Measurements from ENCODE around the gene XKRX.

The XKRX gene

DNA sequence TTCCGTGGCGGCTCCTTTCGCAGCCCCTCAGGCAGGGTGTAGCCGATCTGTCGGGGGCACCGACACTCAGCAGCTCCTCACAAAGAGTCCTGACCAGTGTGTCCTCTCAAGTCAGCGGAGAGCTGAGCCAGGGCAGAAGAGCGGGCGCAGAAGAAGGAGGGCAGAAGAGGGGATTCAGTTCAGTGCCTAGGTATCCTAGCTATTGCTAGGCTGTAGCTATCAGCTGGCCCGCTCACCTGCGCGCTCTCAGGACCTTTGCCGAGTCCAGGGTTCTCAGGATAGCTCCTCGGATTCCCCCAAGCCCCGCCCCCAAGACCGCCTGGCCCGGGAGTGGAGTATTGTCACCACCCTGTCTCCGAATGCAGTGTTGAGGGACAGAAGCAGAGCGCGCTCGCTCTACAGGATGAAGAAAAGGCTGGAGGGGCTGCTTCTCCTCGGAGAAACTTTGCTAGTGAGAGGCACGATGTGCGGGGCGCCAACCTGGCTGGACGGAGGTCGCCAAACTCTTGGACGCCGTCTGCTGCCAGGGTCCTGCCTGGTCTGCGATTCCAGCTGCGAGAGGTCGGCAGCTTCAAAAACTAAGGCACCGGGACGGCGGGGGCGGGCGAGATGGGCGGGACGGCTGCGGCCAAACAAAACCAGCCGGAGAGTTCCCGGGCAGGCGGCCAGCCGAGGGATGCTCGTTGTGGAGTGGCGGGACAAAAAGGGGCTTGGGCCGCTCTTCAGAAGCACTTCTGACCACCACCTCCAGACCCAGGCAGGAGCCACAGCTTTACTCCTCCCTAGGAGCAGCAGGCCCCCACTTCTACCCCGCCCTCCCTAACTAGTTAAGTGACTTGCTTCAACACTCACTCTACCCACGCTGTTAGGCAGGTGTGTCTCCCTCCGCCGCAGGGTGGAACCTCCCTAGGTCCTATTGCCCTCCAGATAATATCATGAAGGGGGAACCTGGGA lies at the start of gene XKRX:
XKRX (minus strand) TSS at position 258 of the 954 bp plus-strand sequence. CDS start 613 bp downstream, outside the sequence.
- peak; percentile 73 to 88 for ATAC-seq

DNA sequence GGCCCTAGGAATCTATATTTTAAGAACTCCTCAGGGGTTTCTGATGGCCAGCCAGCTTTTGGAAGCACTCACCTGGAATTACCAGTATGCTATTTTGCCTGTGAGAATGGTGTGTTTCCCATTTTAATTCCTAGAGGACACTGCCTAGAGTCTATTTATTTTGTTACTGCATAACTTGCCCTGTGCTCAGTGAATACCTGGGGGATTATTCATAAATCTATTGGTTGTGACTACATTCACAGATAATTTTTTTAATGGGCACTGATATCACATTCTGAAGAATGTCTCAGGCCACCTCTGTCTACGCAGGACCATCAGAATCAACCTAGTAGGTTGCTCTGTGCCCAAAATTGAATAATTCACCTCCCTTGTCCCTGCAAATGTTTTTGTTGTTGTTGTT lies 47.5 kb upstream of the XKRX start:
- ATAC-seq: no peak

DNA sequence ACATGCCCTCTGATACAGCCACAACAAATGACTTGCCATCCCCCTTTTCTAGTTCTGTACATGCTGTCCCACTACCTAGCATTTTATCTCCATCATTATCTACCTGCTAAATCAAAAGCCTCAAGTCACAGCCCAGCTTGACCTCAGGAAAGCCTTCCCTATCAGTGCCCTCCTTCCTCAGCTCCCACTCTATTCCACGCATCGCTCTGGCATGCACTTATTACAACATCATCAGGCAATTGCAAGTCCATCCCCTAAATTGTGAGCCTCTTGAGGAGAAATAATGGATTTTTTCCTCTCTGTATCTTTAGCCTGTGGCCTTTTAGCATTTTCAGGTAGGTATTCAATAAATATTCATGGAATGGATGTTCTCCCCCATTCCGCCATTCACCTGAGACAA lies 46.5 kb upstream of the XKRX start:
- no peak for ATAC-seq

DNA sequence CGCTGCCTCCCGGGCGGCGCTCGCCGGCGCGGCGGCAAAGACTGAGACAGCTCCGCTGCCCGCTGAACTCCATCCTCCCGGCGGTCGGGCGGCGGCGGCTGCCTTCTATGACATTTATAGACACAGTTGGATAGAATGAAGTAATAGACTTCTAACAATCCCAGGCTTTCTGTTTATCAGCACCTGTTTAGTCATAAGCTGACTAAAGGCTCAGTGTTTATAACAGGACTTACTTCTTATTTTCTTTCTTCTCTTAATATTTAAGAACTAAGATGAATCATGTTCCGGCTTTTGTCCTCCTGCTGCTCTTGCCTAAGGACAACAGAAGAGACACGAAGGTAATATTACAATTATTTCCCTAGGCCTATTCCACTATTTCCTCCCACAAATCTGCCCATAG lies 44.7 kb upstream of the XKRX start:
- no peak for ATAC-seq

DNA sequence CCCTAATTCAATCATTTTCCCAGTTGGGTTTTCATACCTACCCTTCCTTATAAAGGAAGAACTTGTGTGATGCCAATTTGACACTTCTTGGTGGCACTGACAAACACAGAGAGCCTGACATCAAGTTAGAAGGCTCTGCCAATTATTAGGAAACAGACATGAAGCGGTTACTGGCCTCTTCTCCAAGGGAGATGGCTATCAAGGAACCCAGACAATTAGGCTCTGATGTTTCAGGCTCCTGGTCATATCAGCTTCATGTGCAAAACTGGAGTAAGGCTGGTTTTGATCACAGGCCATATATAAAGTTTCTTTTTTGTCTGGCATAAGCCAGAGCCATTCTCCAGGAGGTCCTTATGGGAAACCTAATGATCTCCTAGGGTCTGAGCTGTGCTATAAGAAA lies 41.2 kb upstream of the XKRX start:
- no peak for ATAC-seq

DNA sequence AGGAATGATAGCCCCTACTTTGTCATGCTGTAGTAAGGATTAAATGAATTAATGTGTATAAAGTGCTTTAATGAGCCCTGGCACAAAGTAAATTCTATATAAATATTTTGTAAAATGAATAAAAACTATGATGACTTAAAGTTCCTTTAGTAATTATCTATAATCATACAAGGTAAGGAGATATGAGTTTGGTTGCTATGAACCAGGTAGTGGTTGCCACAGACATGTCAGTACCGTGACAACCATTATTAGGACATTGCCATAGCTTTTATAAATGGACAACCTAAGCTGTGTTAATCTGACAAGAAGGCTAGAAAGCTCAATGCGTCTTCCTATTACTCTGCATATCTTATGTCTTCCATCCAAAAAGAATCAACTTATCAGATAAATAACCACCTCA lies 40.7 kb upstream of the XKRX start, which contains the start of gene ARL13A:
ARL13A (plus strand) TSS at position 301 of the 400 bp plus-strand sequence. CDS start 3,982 bp downstream, outside the sequence.
- ATAC-seq: no peak

DNA sequence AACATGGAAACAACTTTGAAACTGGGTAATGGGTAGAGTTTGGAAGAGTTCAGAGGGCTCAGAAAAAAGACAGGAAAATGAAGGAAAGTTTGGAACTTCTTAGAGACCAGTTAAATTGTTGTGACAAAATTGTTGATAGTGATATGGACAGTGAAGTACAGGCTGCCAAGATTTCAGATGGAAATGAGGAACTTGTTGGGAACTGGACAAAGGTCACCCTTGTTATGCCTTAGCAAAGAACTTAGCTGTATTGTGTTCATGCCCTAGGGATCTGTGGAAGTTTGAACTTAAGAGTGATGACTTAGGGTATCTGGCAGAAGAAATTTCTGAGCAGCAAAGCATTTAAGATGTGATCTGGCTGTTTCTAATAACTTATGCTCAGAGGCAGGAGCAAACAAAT lies 35.6 kb upstream of the XKRX start:
- no peak for ATAC-seq

DNA sequence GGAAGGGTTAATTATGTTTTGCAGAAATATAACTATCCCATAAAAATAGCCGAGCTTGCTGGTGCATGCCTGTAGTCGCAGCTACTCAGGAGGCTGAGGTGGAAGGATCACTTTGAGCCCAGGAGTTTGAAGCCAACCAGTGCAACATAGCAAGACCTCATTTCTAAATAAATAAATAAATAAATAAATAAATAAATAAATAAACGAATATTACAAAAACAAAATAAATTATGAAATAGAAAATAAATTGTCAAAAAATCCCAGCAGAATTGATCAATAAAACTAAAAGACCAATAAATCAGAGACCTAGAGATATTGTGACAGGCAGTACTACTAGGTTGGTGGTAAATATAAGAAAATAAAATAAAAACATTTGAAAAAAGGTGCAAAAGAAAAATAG lies 34.1 kb upstream of the XKRX start:
- ATAC-seq: no peak

DNA sequence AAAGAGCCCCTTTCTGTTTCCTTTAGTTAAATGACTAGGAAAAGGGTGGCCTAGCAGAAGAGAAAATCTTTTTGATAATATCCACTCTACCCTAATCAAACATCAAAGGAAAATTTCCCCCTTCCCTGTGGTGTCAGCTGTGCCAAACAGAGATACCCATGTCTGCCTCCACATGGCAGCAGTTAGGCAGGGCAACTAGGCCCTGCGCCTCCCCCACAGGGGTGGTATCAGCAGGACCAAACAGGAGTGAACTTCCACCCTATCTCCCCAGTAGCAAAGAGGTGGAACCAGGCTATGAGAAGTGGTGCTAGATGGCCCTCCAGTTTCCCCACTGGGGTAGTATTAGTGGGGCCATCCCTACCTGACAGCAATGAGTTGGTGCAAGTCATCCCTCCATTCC lies 19.8 kb upstream of the XKRX start:
- ATAC-seq: no peak

DNA sequence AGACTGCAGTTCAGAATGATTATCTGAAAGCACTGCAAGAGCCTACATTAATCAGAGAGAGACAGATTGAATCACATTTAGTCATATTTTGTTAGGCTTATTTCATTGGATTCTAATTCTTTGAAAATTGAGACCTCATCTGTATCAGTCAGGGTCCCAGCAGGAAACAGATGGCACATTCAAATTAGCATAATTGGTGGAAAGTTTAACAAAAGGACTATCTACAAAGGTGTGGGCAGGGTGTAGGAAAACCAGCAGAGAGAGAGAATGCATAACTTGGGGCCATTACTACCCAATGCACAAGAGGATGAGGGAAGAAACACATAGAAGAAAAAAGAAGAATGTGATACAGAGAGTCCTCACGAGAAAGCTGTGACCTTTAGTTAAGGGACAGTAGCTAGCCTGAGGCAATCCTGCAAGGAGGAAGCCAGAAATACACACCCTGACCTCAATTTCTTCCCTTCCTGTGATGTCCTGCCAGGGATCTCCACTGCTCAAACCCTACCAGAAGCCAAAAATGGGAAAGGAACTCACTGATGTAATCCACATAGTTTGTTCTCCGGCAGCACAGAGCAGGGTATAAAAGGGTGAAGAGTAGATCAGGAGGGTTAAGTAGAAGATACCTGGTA lies 17.7 kb upstream of the XKRX start:
- ATAC-seq: no peak

DNA sequence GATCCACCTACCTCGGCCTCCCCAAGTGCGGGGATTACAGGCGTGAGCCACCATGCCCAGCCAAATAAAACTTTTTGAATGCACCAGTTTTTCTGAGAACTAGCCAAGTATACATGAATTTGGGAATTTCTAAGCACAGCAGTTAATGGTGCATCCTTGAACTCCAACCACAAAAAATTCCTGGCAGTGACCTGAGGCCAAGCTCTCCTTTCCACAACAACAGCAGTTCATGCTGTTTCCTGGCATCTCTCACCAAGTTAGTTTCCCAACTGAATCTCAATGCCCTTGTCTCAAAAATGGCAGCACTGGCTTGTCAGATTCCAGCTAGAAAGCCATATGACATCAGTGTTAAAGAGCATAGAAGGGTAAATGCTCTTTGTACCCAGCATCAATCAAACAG lies 15.9 kb upstream of the XKRX start:
- ATAC-seq: no peak

DNA sequence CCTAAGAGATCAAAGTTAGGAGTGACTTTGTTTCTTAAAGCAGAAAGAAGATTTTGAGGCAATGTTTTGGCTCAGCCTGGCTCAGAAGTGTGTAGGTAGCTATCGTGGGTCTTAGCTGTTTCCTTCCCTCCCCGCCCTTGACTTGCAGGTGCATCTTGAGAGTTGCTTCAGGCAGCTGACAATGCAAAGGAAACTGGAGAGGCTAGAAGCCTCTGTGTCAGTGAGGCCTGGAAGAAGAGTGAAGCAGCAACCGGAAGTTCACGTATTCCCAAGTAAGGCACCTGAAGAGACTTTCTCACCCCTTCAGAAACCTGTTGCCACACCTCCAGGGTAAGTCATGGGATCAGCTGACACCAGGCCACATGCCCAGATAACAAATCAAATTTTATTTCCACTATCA lies 10.6 kb upstream of the XKRX start:
- ATAC-seq: no peak

DNA sequence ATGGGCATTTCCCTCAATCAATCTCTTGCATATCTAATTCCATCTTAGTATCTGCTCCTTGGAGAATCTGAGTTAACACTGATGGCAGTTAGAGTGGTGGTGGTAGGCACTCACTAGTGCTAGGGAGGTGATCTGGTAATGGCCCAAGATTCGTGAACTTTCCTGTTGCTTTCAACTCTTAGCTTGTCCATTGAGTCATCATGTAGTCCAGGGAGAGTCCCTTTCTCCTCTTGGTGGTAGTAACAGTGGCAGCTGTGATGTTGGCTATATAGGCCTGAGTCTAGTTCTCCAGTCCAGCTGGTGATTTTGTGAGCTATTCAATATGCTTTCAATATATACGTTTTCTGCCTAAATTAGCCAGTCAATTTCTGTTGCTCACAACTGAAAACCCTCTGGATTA lies 7.0 kb upstream of the XKRX start:
- no peak for ATAC-seq

DNA sequence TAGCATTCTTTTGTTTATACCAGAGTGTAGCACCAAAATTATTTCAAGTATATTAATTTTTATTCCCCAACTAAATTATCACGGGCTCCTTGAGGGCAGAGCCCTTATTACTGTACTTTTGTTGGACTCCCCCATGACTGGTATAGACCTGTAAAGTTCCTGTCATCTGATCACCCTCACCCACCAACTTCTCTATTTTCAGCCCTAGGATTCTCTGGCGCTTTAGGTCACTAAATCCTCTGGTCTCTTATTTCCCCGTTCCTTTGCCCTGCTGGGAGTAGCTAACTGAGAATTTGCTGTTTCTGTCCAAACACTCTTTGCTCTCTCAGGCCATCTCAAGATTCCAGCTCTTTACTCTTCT lies 3.2 kb upstream of the XKRX start:
- ATAC-seq: peak; percentile 18 to 25

DNA sequence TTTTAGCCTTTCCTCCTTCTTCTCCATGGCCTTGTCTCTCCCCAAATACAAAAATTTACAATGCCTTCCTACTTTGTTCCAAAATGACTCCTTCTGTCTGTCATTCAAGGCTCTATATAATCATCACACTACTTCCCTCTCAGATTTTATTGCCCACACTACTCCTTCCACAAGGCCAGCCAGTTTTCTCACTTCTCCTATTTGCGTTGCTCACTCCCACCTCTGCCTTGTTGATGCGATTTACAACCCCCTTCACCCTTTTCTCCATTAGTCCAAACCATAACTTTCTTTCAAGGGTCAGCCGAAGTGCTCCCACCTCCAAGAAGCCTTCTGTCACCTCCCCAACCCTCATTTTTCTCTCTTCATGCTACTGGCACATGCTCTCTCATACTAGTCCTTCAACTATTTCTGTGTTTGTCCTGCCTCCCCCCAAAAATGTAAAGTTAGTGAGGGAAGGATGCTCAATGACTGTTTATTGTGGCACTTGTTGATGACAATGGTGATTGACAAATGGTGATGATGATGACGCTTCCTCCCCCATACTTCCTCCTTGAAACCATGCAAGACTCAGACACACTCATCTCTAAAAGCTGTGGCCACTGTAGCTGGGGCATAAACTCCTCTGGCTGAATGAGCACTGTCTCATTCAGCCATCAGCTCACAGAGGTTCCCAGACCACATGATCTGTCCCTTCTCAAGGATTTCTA lies 2.7 kb upstream of the XKRX start:
- peak; percentile 79 to 87 for ATAC-seq

DNA sequence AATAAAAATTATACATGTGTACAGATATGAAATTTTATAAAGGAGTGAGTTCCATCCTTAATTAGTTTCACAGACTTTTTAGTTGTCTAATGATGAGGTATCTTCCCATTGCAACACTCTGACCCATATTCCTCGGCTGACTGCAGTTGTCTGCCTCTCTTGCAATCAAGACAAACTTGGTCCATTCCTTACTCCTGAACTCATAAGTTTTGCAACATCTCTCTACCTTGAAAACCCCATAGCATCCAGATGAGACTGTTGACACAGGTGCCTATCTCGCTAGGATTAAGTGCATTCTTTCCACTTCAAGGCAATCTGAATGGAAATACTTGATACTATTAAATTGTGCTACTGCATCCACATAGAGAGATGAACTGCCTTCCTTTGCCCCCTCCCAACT lies 2.3 kb downstream of the XKRX start:
- no peak for ATAC-seq

DNA sequence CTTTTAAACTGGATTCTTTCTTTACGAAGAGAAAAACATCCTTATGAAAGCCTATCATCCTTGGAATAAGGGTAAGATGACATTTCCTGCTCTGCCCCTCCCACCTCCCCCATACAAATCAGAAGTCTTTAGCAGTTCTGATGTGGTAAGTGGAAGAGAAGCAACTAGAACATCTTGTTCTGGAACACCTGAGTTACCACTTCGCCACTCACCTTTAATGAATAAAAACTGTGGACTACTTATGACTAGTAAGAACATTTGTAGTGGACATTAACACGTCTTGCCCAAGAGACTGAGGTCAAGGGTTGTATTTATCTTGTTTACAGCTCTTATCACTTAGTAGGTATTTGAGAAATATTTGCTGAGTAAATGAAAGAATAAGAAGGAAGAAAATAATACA lies 4.3 kb downstream of the XKRX start:
- ATAC-seq: no peak

DNA sequence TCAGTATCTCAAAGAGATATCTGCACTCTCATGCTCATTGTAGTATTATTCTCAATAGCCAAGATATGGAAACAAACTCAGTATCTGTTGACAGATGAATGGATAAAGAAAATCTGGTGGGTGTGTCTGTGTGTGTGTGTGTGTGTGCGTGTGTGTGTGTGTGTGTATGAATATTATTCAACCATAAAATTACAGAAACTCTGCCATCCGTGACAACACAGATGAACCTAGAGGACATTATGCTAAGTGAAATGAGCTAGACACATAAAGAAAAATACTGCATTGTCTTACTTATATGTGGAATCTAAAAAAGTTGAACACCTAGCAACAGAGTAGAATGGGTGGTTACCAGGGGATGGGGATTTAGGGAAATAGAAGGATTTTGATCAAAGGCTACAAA lies 13.2 kb downstream of the XKRX start:
- ATAC-seq: no peak

DNA sequence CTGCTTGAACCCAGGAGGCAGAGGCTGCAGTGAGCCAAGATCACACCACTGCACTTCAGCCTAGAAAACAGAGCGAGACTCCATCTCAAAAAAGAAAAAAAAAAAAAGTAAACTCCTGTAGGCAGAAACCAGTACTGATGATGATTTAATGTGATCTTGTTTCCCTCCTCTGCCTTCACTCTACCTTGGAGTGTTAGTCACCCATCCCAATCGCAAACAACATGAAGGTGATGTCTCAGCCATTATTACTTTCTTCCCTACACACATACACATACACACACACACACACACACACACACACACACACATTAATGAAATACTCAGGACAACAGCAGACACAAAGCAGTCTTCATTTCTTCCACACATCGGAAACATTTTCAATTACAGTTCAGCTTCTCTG lies 15.6 kb downstream of the XKRX start:
- ATAC-seq: no peak

DNA sequence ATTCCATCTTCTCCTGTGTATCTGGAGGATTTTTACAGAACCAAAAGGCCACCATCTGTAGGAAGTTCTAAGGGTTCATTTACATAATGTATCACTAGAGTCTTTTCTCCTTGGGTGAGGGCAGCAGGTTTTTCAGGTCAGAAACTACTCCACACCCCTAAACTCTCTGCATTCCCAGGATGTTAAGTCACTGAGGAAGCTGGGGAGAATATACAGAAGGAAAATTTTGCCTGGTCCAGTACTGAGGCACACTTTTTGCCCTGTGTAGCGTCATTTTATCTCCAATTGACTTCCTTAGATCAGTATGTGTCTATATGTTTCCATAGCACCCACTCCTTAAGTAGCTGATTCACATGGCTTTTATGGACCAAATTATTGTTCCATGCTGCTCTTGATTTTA lies 17.0 kb downstream of the XKRX start:
- no peak for ATAC-seq

DNA sequence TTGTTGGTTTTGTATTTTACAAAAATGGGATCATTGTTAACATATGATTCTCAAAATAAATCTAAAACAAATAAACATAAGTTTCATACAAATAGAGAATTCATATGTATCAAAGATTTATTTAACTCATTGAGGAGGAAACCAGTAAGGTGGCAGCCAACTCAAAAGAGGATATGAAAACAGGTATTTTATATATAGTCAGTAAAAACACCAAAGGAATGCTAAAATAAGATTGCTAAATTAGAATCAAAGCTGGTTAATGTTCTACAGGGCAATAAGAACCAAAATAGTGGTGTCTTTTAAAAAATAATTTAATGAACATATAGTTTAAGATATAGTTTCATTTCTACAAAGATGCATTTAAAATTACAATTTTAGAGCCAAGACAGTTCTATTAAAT lies 23.1 kb downstream of the XKRX start:
- ATAC-seq: no peak

DNA sequence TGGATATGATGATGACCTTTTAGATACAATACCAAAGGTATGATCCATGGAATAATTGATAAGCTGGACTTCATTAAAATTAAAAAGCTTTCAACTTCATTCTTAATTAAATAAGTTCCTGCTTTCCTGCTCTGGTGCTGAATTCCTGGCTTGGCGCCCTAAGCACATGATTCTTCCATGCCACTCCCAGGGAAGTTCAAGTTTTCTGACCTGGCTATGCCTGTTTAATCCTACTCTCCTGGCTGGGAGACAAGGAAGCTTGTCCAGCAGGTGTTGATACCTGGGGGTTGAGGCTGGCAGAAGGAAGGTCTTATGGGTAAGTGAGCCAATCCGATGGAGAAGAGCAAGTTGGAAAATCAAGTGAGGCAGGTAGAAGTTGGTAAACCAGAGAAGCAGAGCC lies 24.3 kb downstream of the XKRX start:
- ATAC-seq: no peak

DNA sequence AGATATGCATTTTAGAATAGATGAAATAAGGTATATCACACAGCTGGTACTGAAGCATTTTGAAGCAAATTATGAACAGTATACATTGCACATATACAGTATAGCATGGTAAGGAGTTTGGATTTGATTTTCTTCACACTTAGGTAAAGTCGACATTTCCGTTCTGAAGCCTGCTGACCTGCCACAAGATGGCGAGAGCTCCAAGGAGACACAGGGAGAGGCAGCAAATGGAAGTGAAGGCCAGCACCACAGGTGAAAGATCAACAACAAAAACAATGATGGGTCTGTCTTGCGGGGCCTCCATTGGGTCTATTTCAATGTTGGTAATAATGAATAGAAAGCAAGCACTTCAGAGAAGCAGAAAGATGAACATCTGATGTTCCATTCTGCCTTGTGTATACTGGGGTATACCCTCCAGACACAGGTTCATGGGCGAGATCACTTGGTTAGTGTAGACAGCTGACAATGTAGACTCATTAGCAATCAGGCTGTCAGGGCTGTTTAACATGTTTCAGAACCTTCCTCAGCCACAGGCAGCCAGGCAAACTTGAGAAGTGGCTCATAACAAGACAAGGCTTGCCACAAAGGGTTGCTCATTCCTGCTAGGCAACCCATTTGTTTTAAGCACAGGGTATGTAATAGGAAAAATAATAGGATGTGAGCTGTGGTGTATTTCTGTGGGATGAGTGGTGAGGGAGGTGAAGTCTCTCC lies 33.2 kb downstream of the XKRX start:
- ATAC-seq: no peak
